ENCODE data around the gene IRAK3. TPM values are rescaled to one million over a fixed set of nuclear protein-coding genes. Genes with fewer than 3 reads are reported as not detected.
A peak's percentile ranks its signal among the peaks of the same experiment; 100 is the strongest.
"Not testable (repeated sequence)": the region's sequence is repeated elsewhere in the genome, so short reads cannot be mapped to it uniquely, and the experiment has no call there.

Gene IRAK3
- total RNA-seq, 1 donor from 2014 or later: 3.2 TPM

GRCh38 chr12:66168410-66168809 lies 20.6 kb upstream of the IRAK3 start:
- intact Hi-C loops (cut with DNase I): loop anchor here (2.0 to 5.0 kb wide), 2 partner anchors 20 to 36 kb away; partner anchors contain the start of genes IRAK3 and LLPH
- no peak for DNase-seq (ENCODE audit: low spot score)

- intact Hi-C loops (cut with DNase I): loop anchor here (2.0 to 5.0 kb wide), 2 partner anchors 19 to 37 kb away; partner anchors contain the start of genes IRAK3 and LLPH
- DNase-seq (ENCODE audit: low spot score): peak; percentile 94
Measured at GRCh38 chr12:66169221-66170170, 19.5 kb upstream of the IRAK3 start, which contains the start of gene TMBIM4. Gene TMBIM4, minus strand, starts transcription at chr12:66169996. Its CDS starts 45 bp downstream, at chr12:66169951.

- intact Hi-C loops (cut with DNase I): no loop called here
- DNase-seq (ENCODE audit: low spot score): no peak
Measured at GRCh38 chr12:66170606-66171005, 18.4 kb upstream of the IRAK3 start.

- intact Hi-C loops (cut with DNase I): loop anchor here (2.0 kb wide), 1 partner anchor 16 kb away; no protein-coding TSS in a partner anchor
- DNase-seq (ENCODE audit: low spot score): not testable (repeated sequence)
Measured at GRCh38 chr12:66174391-66175325, 14.4 kb upstream of the IRAK3 start.

GRCh38 chr12:66176105-66176900 lies 12.7 kb upstream of the IRAK3 start:
- no peak for DNase-seq (ENCODE audit: low spot score)
- intact Hi-C loops (cut with DNase I): no loop called here

- DNase-seq (ENCODE audit: low spot score): no peak
- intact Hi-C loops (cut with DNase I): no loop called here
Measured at GRCh38 chr12:66182956-66183355, 6.1 kb upstream of the IRAK3 start.

GRCh38 chr12:66184822-66185221 lies 4.2 kb upstream of the IRAK3 start:
- intact Hi-C loops (cut with DNase I); DNase-seq (ENCODE audit: low spot score): not testable (repeated sequence)

GRCh38 chr12:66187036-66187435 lies 2.0 kb upstream of the IRAK3 start:
- intact Hi-C loops (cut with DNase I): no loop called here

GRCh38 chr12:66187821-66188220 lies 1.2 kb upstream of the IRAK3 start:
- DNase-seq (ENCODE audit: low spot score): no peak
- intact Hi-C loops (cut with DNase I): loop anchor here (2.0 kb wide), 1 partner anchor 19 kb away; the partner anchor contains the start of gene TMBIM4

More at GRCh38 chr12:66187036-66187435, 2.0 kb upstream of the IRAK3 start:
- no peak for DNase-seq (ENCODE audit: low spot score)

- intact Hi-C loops (cut with DNase I): loop anchor here (2.0 kb wide), 1 partner anchor 21 kb away; the partner anchor contains the start of gene TMBIM4
- no peak for DNase-seq (ENCODE audit: low spot score)
Measured at GRCh38 chr12:66189486-66189843, 451 bp downstream of the IRAK3 start.

- no peak for DNase-seq (ENCODE audit: low spot score)
- intact Hi-C loops (cut with DNase I): loop anchor here (2.0 kb wide), 1 partner anchor 21 kb away; the partner anchor contains the start of gene TMBIM4
Measured at GRCh38 chr12:66189889-66190288, 875 bp downstream of the IRAK3 start.

GRCh38 chr12:66190519-66191370 lies 1.7 kb downstream of the IRAK3 start:
- intact Hi-C loops (cut with DNase I): no loop called here

GRCh38 chr12:66191547-66192126 lies 2.6 kb downstream of the IRAK3 start:
- intact Hi-C loops (cut with DNase I): no loop called here
- DNase-seq (ENCODE audit: low spot score): no peak

More at GRCh38 chr12:66190519-66191370, 1.7 kb downstream of the IRAK3 start:
- DNase-seq (ENCODE audit: low spot score): no peak

- no peak for DNase-seq (ENCODE audit: low spot score)
- intact Hi-C loops (cut with DNase I): no loop called here
Measured at GRCh38 chr12:66194122-66194521, 5.1 kb downstream of the IRAK3 start.

- intact Hi-C loops (cut with DNase I): no loop called here
- DNase-seq (ENCODE audit: low spot score): no peak
Measured at GRCh38 chr12:66195242-66195641, 6.2 kb downstream of the IRAK3 start.

- intact Hi-C loops (cut with DNase I): no loop called here
- no peak for DNase-seq (ENCODE audit: low spot score)
Measured at GRCh38 chr12:66196806-66197205, 7.8 kb downstream of the IRAK3 start.

- intact Hi-C loops (cut with DNase I): no loop called here
- no peak for DNase-seq (ENCODE audit: low spot score)
Measured at GRCh38 chr12:66197495-66197921, 8.5 kb downstream of the IRAK3 start.

All from cardiac septum (tissue), 1 donor.